Gastrocnemius medialis (tissue), 4 donors: ENCODE data around the gene CHST7. TPM values are rescaled to one million over a fixed set of nuclear protein-coding genes. Genes with fewer than 3 reads are reported as not detected.
"Not testable (repeated sequence)": the region's sequence is repeated elsewhere in the genome, so short reads cannot be mapped to it uniquely, and the experiment has no call there.

ENCODE experiments used
- ATAC-seq, 2 donors: fragments of 150-250 bp; one replicate each; pipeline ENCODE4 v1.9.1; 2016
- DNase-seq, 2 donors: peaks; one replicate each; pipeline ENCODE4 v3.0.0-alpha.2; 2019
- H3K27ac ChIP-seq, 4 donors: fragments of 200-600 bp; sonication (generic); 1 replicate in 1 of 4; 2 replicates in 3 of 4; pipeline ENCODE4 v1.5.1; 2016 to 2018; ENCODE audit warnings: mild to moderate bottlenecking in 2 of 4, moderate library complexity in 1 of 4
- H3K27me3 ChIP-seq, 3 donors: fragments of 200-600 bp; sonication (generic) in 2 of 3; 1 replicate in 1 of 3; 2 replicates in 2 of 3; pipeline versions ENCODE4 v1.5.1 to v1.6.0; 2016 to 2019; ENCODE audit warnings: mild to moderate bottlenecking in 1 of 3, moderate library complexity in 1 of 3
- H3K36me3 ChIP-seq, 2 donors: fragments of 200-600 bp; sonication (generic) in 1 of 2; one replicate each; pipeline ENCODE4 v1.5.1; 2017 to 2018
- H3K4me1 ChIP-seq, 2 donors: fragments of 200-600 bp; sonication (generic) in 1 of 2; one replicate each; pipeline ENCODE4 v1.5.1; 2016 to 2017; ENCODE audit warnings: mild to moderate bottlenecking in 2 of 2
- H3K4me3 ChIP-seq, 4 donors: fragments of 200-600 bp; sonication (generic) in 3 of 4; 1 replicate in 1 of 4; 2 replicates in 3 of 4; pipeline ENCODE4 v1.5.1; 2016 to 2019; ENCODE audit warnings: mild to moderate bottlenecking in 2 of 4
- H3K9me3 ChIP-seq, 3 donors: fragments of 200-600 bp; sonication (generic) in 2 of 3; 1 replicate in 1 of 3; 2 replicates in 2 of 3; pipeline ENCODE4 v1.5.1; 2016 to 2019
- POLR2A ChIP-seq, 2 donors: fragments of 450-650 bp; IDR thresholded peaks; one replicate each; pipeline ENCODE4 v1.6.1; 2017; ENCODE audit warnings: antibody characterized with exemption in 2 of 2, mild to moderate bottlenecking in 2 of 2, moderate library complexity in 2 of 2
- in situ Hi-C, 4 donors: fragments of 200-750 bp; cut with MboI; loops; one replicate each; pipeline versions ENCODE4 v1.15.0 to v1.8.0; 2017; ENCODE audit warnings: low sequenced_read_pairs in 4 of 4
- intact Hi-C: fragments of 100-400 bp; cut with DNase I; formaldehyde crosslinking; loops from one replicate; pipeline ENCODE4 v1.15.1; 2023; ENCODE audit warnings: low total_unique reads
- total RNA-seq, 4 donors: library from RNA; depleted of rRNA; stranded (reverse); fragments of >200 nt; gene quantifications; one replicate each; pipeline versions ENCODE4 v1.1.0 to v1.2.3, GENCODE V29; 2016
- TF ChIP-seq, protein P1 (sequence below), 5 experiments: fragments of 450-650 bp in 3 of 5; fragments of 200-600 bp in 2 of 5; sonication (generic) in 2 of 5; IDR thresholded peaks in 4 of 5; conservative IDR thresholded peaks in 1 of 5; 1 replicate in 4 of 5; 2 replicates in 1 of 5; pipeline ENCODE4 v1.5.1; 2016 to 2019; ENCODE audit warnings: antibody characterized with exemption in 5 of 5, mild to moderate bottlenecking in 3 of 5, moderate library complexity in 3 of 5

The CHST7 gene, protein sequence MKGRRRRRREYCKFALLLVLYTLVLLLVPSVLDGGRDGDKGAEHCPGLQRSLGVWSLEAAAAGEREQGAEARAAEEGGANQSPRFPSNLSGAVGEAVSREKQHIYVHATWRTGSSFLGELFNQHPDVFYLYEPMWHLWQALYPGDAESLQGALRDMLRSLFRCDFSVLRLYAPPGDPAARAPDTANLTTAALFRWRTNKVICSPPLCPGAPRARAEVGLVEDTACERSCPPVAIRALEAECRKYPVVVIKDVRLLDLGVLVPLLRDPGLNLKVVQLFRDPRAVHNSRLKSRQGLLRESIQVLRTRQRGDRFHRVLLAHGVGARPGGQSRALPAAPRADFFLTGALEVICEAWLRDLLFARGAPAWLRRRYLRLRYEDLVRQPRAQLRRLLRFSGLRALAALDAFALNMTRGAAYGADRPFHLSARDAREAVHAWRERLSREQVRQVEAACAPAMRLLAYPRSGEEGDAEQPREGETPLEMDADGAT
- 10 to 100 TPM; 15.1 to 16.9 (median 15.8) TPM for total RNA-seq

DNA sequence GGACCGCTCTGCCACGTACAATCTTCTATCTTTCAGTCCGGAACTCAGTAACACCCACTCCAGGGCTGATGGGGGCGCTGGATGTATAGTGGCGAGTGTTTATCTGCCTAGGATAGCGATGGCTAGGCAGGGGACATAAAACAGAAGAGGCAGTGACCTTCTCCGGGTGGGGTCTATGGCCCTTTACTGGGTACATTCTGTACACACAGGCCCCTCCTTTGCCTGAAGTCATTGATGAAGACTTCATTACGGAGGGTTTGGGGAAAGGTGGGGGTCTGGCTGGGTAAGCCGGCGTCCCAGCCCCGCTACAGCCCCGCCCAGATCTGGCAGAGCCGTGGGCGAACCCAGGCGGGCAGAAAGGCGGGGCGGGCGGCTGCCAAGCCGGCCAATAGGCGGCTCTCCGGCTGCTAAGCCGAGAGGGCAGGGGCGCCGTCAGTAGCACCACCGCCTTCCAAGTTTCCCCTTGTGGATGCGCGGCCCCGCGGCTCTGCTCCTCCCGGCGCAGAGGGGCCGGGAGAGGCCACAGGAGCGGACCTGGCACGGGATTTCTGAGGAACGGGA, at the start of gene CHST7:
TSS of gene CHST7 (plus strand) at position 435 of the 561 bp plus-strand sequence. CDS start 167 bp downstream, outside the sequence.
- no peaks in the 10 kb centered on the region for H3K9me3 ChIP-seq
- intact Hi-C loops = loop anchor here (5.0 kb wide), 2 partner anchors 69 to 114 kb away; no protein-coding TSS in a partner anchor
- H3K4me3 ChIP-seq = peak within 1 kb of the TSS; percentile 52 to 60 (median 58)
- TF ChIP-seq, protein P1, sequence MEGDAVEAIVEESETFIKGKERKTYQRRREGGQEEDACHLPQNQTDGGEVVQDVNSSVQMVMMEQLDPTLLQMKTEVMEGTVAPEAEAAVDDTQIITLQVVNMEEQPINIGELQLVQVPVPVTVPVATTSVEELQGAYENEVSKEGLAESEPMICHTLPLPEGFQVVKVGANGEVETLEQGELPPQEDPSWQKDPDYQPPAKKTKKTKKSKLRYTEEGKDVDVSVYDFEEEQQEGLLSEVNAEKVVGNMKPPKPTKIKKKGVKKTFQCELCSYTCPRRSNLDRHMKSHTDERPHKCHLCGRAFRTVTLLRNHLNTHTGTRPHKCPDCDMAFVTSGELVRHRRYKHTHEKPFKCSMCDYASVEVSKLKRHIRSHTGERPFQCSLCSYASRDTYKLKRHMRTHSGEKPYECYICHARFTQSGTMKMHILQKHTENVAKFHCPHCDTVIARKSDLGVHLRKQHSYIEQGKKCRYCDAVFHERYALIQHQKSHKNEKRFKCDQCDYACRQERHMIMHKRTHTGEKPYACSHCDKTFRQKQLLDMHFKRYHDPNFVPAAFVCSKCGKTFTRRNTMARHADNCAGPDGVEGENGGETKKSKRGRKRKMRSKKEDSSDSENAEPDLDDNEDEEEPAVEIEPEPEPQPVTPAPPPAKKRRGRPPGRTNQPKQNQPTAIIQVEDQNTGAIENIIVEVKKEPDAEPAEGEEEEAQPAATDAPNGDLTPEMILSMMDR (IDR thresholded peaks at IDR 0.05 in 4 of 5, conservative IDR thresholded peaks at IDR 0.05 in 1 of 5) = peak in 1 of 5 experiments; percentile 20
- peak; percentile 27 to 57 for TF ChIP-seq POLR2A (IDR thresholded peaks at IDR 0.05)
- no peaks in the 10 kb centered on the region for H3K36me3 ChIP-seq
- H3K27me3 ChIP-seq = peaks cover 0 to 8% (median 6%) of the 10 kb centered on the region in 3 donors
- ATAC-seq (peak; percentile 51 to 68), DNase-seq (peak in 1 of 2 donors; percentile 33)
- in situ Hi-C loops = no loop called here
- peaks cover 0 to 3% of the 10 kb centered on the region in 2 donors for H3K4me1 ChIP-seq
- H3K27ac ChIP-seq = peak within 1 kb of the TSS; percentile 41 to 62 (median 51)

DNA sequence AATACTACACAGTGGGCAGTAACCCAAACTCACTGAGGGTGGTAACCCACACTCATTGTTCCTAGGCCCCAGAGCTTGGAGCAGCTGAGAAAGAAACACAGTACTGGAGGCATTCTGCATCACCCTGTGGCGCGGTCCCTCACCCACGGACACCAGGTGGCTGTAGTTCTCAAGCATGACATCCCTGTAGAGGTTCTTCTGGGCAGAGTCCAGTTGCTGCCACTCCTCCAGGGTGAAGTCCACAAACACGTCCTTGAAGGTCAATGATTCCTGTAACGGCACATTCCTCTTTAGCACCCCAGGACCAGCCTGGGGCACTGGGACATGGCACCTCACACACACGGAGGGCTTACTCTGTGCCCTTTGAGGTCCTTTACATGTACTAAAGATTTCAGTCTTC, 44.9 kb upstream of the CHST7 start:
- H3K4me1 ChIP-seq, H3K4me3 ChIP-seq, H3K27ac ChIP-seq, intact Hi-C loops, DNase-seq, ATAC-seq, H3K9me3 ChIP-seq, H3K27me3 ChIP-seq, H3K36me3 ChIP-seq: not testable (repeated sequence)
- in situ Hi-C loops = loop anchor here in 1 of 4 donors (25.0 kb wide), 1 partner anchor 91 kb away; no protein-coding TSS in a partner anchor

DNA sequence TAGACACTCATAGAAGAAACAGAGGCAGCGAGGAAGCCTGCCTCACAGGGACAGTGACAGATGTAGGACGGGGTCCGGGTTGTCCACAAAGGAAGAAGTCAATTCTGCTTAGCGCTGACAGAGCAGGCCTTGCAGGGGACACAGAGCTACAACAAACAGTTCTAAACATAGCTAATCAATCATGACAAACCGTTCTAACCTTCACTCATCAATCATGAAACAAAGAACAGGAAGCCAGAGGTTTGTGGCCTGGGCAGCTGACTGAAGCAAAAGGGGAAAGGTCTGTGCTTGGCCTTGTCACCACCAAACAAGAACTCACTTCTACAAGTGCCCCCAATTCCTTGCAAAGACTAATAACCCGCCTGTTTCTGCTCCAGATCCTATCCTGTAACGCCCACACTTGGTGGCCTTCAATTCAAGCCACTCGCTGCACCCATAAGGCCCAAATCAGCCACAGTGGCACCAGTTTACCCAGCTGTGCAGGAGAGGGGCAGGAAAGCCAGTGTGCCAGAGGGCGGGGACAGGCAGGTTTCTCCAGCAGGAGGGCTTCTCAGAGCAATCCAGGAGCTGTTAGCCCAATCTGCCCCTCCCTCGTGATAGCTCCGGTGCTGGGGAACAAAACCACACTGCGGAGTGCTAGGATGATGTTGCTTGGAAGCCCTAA, 43.7 kb upstream of the CHST7 start:
- H3K4me3 ChIP-seq, intact Hi-C loops, ATAC-seq, H3K36me3 ChIP-seq, H3K27me3 ChIP-seq, H3K9me3 ChIP-seq, DNase-seq, H3K4me1 ChIP-seq, H3K27ac ChIP-seq: not testable (repeated sequence)
- in situ Hi-C loops = loop anchor here in 1 of 4 donors (25.0 kb wide), 1 partner anchor 93 kb away; no protein-coding TSS in a partner anchor

DNA sequence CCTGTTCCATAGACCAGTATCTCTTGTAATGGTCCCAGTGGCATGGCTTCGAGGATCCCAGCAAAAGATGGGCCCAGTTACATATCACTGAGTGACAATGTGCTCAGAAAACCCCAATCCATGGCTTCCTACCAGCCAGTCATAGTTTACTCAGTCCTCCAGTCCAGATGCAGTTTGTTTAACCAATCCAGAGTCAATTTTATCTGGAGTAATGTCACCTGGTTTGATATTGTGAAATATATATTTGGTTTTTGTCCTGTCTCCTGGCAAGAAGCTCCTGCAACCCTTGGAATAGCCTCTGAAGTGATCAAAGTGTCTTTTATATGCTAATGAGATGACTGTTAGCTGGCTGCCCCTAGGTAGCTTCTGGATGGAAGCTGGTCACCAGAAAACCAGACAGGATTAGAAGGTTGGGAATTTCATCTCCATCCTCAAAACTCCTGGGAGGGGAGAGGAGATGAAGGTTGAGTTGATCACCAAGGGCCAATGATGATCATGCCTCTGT, 43.1 kb upstream of the CHST7 start:
- H3K36me3 ChIP-seq, H3K27me3 ChIP-seq, DNase-seq, intact Hi-C loops, H3K27ac ChIP-seq, H3K4me1 ChIP-seq, ATAC-seq, H3K4me3 ChIP-seq, H3K9me3 ChIP-seq: not testable (repeated sequence)
- in situ Hi-C loops = loop anchor here in 1 of 4 donors (25.0 kb wide), 1 partner anchor 93 kb away; no protein-coding TSS in a partner anchor

DNA sequence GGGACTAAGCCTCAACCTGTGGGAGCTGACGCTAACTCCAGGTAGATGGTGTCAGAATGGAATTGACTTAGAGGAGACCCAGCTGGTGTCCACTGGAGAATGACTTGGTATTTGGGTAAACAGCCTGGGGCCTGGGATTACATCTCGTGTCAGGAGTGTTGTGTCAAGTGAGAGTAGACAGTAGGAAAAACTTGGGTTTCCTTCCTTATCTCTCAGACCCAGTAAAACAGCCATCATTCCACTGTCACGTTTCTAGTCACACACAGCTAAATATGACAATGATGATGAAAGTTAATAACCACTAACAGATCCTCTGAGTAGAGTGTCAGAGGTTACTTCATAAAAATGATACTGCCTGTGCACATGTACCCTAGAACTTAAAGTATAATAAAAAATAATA, 42.1 kb upstream of the CHST7 start:
- Histone ChIP-seq H3K9me3 (no peaks in the 10 kb centered on the region), H3K36me3 (no peaks in the 10 kb centered on the region), H3K4me3 (no peak overlapping the region), H3K4me1 (no peaks in the 10 kb centered on the region), H3K27me3 (no peaks in the 10 kb centered on the region), H3K27ac (no peak overlapping the region)
- DNase-seq (no peak), ATAC-seq (no peak)
- TF ChIP-seq, protein P1 (IDR thresholded peaks at IDR 0.05 in 4 of 5, conservative IDR thresholded peaks at IDR 0.05 in 1 of 5) = no peak
- TF ChIP-seq POLR2A (IDR thresholded peaks at IDR 0.05) = no peak
- intact Hi-C loops = no loop called here
- in situ Hi-C loops = loop anchor here in 1 of 4 donors (25.0 kb wide), 1 partner anchor 94 kb away; no protein-coding TSS in a partner anchor
